Stimulated activated effector memory CD8-positive, alpha-beta T cell treated with anti-CD3 and anti-CD28 coated beads, Interleukin-12 subunit alpha, Interleukin-12 subunit beta, amount 100 ng/mL, for 72 hours (primary cell): ENCODE results near the gene LSM6.

Experiments used
- ATAC-seq: fragments of 150-1000 bp; cut with Tn5 transposase; 2 replicates; pipeline ENCODE4 v1.10.0; 2021
- DNase-seq, 2 donors: peaks; one replicate each; pipeline ENCODE4 v3.0.0; 2021 to 2022; ENCODE audit warnings: low spot score in 2 of 2
- H3K27ac Mint-ChIP-seq: one replicate; pipeline ENCODE4 v1.8.0; 2022; ENCODE audit warnings: mild to moderate bottlenecking, mixed read lengths
- H3K36me3 Mint-ChIP-seq: one replicate; pipeline ENCODE4 v1.8.0; 2022; ENCODE audit warnings: mild to moderate bottlenecking, mixed read lengths
- H3K4me1 Mint-ChIP-seq: one replicate; pipeline ENCODE4 v1.8.0; 2022; ENCODE audit warnings: mixed read lengths
- H3K4me3 Mint-ChIP-seq: one replicate; pipeline ENCODE4 v1.8.0; 2022; ENCODE audit warnings: mild to moderate bottlenecking, mixed read lengths
- H3K9me3 Mint-ChIP-seq: one replicate; pipeline ENCODE4 v1.8.0; 2022; ENCODE audit warnings: mixed read lengths

The LSM6 gene

DNA sequence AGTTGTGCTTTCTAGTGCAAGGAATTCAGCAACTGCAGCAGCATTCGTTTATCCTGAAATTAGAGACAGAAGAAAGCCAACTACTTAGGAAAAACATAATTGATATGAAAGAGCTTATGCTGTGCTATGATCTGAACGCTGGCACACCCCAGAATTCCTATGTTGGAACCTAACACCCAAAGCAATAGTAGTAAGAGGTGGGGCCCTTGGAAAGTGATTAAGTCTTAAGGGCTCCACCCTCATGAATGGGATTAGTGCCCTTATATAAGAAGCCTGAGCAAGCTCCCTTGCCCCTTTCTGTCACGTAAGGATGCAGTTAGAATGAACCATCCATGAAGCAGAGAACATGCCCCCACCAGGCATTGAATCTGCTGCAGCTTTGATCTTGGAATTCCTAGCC, 5.4 kb upstream of the LSM6 start:
- Mint-ChIP-seq H3K4me1 (peaks cover 7% of the 10 kb centered on the region), H3K4me3 (no peak overlapping the region), H3K36me3 (no peaks in the 10 kb centered on the region), H3K27ac (no peak overlapping the region), H3K9me3 (no peaks in the 10 kb centered on the region)
- ATAC-seq (no peak), DNase-seq (no peak)

DNA sequence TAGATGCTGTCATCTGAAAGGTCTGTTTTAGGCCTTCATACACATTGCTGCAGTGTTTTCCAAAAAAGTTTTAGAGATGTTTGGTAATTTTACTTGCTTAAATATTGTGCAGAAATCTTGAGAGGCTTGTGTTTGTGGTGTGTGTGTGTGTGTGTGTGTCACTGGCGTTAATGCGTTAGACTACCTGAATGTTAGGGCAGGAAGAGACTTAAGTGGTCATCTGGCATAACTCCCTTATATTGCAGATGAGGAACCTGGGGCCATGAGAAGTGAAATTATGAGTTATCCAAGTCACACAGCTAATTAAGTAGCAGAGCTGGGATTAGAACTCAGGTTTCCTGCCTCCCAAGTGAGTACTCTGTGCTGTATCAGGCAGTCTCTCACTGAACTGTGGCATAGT, 1.4 kb downstream of the LSM6 start:
- Mint-ChIP-seq H3K4me3 (peak overlapping the region; percentile 78), H3K27ac (peak overlapping the region; percentile 96), H3K9me3 (no peaks in the 10 kb centered on the region), H3K4me1 (peaks cover 52% of the 10 kb centered on the region), H3K36me3 (peaks cover 44% of the 10 kb centered on the region)
- no peak for DNase-seq
- no peak for ATAC-seq

DNA sequence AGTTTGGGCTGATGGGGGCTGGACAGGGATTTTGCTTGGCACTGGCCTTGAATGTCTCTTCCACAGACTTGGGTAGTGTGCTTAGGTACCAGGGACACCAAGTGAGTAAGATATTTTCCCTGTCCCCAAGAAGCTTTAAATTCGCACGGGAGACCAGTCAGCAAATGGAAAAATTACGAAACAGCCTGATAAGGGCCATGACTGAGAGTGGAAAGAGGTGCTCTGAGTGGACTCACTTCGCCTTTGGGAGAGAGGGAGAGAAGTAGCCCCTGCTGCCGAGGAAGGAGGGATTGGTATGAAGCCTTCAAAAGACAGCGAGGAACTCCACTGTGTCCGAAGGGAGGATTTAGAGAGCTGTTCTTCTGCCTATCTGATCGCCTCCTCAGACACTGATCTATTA, 2.6 kb downstream of the LSM6 start:
- ATAC-seq (no peak), DNase-seq (no peak)
- peaks cover 54% of the 10 kb centered on the region for H3K4me1 Mint-ChIP-seq
- no peaks in the 10 kb centered on the region for H3K9me3 Mint-ChIP-seq
- H3K27ac Mint-ChIP-seq = peak overlapping the region; percentile 61
- peak overlapping the region; percentile 9 for H3K4me3 Mint-ChIP-seq
- H3K36me3 Mint-ChIP-seq = peaks cover 53% of the 10 kb centered on the region

DNA sequence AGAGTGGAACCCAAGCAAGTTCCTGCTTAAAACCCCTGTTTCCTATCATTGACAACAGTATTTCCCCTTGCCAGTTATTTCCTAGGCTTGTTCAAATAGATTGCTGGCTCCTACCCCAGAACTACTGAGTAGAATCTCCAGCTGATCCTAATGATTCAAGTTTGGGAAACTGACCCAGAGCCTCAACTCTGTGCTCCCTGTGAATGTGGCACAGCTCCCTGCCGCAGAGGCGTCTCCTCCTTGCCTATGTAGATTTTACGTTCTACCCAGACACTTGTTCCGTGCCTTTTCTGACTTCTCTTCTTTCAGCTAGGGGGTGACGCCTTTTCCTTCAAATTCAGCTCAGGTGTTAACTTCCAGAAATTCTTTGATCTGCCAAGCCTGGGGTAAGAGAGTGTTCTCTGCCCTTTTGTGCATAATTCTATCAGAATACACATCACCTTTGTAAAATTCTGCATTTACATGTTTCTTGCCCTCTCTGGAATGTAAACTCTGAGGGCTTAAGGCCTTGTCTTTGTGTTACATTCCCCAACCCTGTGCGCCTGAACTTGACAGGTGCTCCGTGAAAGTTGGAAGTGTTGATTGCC, 4.4 kb downstream of the LSM6 start:
- Mint-ChIP-seq H3K9me3 (no peaks in the 10 kb centered on the region), H3K27ac (no peak overlapping the region), H3K4me3 (no peak overlapping the region), H3K36me3 (peaks cover 71% of the 10 kb centered on the region), H3K4me1 (peaks cover 54% of the 10 kb centered on the region)
- DNase-seq = no peak
- no peak for ATAC-seq

DNA sequence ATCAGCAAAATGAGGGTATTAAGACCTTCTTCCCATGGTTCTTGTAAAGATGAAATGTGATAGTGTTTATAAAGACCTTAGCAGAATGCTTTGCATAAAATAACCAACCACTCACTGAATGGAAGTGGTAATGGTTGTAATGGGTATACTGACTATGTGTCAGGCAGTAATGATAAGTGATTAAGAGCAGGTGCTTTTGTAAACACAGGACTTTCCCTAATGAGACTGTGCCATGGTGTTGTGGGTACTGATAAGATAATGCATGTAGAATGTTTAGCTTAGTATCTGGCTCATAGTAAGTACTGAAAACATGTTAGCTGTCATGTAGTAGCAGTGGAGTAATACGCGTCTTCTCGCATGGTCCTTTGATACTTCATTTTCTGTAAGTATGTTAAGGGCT, 6.9 kb downstream of the LSM6 start:
- DNase-seq (no peak), ATAC-seq (peak; percentile 85)
- H3K36me3 Mint-ChIP-seq = peaks cover 85% of the 10 kb centered on the region
- no peak overlapping the region for H3K4me3 Mint-ChIP-seq
- H3K27ac Mint-ChIP-seq = peak overlapping the region; percentile 13
- no peaks in the 10 kb centered on the region for H3K9me3 Mint-ChIP-seq
- H3K4me1 Mint-ChIP-seq = peaks cover 45% of the 10 kb centered on the region

DNA sequence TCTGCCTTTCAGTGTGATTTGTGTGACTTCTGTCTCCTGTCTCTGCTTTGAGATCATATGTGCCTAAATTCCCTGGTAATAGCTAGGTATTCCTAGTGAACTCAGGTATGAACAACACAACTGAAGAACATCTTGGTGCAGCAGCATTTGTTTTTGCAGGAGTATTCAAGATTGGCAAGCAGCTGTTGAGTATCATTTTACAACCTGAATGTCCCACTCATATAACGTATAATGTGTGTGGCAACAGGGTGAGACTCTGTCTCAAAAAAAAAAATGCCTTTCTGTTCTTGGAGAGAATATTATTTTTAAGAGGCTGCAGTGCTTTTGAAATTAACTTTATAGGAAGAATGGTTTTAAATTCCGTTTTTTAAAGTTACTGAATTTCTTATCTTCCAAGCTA, 7.7 kb downstream of the LSM6 start:
- ATAC-seq (no peak), DNase-seq (no peak)
- Mint-ChIP-seq H3K4me1 (peaks cover 39% of the 10 kb centered on the region), H3K27ac (peak overlapping the region; percentile 13), H3K36me3 (peaks cover 87% of the 10 kb centered on the region), H3K4me3 (no peak overlapping the region), H3K9me3 (no peaks in the 10 kb centered on the region)

DNA sequence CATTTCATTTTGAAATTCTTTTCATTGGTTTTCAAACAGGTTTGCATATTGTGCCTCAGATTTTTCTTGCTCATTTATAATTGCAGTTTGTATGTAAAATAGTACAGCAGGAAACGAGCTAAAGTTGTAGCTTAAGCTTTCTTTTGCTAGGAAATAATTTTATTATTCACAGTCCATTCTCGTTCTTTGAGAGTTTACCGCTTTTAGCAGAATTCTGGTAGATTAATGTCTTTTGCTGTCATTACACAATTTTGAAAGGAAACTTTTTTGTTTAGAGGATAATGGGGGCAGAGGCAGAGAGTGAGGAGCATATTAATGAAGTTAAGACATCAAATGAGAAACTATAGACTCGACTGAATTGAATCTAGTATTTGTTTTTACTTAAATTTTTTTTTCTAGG, 10.5 kb downstream of the LSM6 start:
- no peaks in the 10 kb centered on the region for H3K9me3 Mint-ChIP-seq
- ATAC-seq (no peak), DNase-seq (no peak)
- H3K36me3 Mint-ChIP-seq = peaks cover 97% of the 10 kb centered on the region
- H3K27ac Mint-ChIP-seq = peak overlapping the region; percentile 48
- no peak overlapping the region for H3K4me3 Mint-ChIP-seq
- peaks cover 12% of the 10 kb centered on the region for H3K4me1 Mint-ChIP-seq

DNA sequence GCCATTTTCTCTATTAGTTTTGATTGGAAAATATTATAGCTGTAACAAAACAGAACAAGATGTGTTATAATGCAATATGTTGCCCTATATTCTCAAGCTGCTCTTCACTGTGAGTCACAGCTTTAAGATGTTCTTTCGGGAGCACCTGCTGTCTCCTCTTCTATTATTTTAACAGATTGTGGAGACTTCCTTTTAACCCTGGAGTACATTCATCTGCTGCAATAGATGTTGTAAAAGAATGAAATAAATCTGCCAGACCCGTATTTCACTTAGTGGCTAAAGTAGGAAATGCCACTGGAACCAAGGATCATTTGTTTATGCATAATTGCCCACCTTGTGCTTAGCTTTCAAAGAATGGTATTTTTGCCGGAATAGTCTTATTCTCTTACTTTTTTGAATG, 11.1 kb downstream of the LSM6 start:
- H3K27ac Mint-ChIP-seq = peak overlapping the region; percentile 45

DNA sequence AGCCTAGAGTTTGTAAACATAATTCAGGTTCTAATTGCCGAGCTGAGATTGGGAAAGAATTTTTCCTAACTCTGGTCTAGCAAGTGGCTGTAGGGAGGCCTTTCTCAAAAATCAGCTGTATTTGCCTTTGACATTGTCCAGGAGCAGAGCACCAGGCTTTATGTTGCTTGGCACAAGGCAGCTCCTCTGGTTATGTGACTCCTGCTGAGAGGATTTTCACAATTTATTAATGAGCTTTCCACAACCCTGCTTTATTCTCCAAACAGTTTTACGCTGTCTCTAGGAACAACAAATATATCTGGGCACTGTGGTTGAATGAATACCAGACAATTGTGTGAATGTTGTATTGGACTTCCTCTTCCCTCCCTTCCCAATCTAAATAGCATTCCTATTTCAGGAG, 14.9 kb downstream of the LSM6 start:
- no peak for ATAC-seq
- H3K27ac Mint-ChIP-seq = no peak overlapping the region
- no peak overlapping the region for H3K4me3 Mint-ChIP-seq
- H3K36me3 Mint-ChIP-seq = peaks cover 71% of the 10 kb centered on the region
- no peaks in the 10 kb centered on the region for H3K9me3 Mint-ChIP-seq
- H3K4me1 Mint-ChIP-seq = peaks cover 10% of the 10 kb centered on the region
- no peak for DNase-seq

More for the DNA sequence above, 11.1 kb downstream of the LSM6 start:
- Mint-ChIP-seq H3K4me3 (no peak overlapping the region), H3K36me3 (peaks cover 97% of the 10 kb centered on the region), H3K9me3 (no peaks in the 10 kb centered on the region), H3K4me1 (peaks cover 7% of the 10 kb centered on the region)
- ATAC-seq (no peak), DNase-seq (no peak)

DNA sequence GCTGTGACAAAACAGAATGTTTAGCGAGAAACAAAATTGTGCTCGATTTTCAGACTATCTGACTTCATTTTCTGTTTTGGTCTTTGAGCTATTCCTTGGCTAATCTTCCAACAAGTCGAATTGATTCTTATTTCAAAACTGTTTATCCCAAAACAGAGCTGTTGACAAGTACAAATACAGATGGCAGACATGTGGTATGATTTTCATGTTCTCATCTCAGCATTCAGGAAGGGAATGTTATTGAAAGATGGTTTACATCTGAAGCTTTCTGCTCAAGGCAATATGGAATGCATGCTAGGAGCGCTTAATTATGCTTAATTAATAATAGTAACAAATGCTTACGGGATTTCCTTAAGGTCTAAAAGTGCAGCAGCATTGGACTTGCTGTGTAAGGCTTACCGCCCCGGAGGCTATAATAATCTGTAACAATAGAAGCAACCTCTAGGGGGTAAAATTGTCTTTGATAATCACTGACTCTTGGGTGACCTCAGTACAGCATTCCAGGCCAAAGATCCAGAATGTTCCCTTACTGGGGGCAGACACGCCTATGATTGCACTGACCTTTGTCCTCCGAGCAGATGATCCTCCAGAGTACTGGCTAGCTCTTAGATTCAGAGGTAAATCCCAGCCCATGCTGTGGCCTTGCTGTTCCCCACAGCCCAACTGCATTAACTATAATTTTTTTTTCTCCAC, 16.4 kb downstream of the LSM6 start:
- H3K4me1 Mint-ChIP-seq = peaks cover 19% of the 10 kb centered on the region
- ATAC-seq (no peak), DNase-seq (no peak)
- peaks cover 57% of the 10 kb centered on the region for H3K36me3 Mint-ChIP-seq
- H3K4me3 Mint-ChIP-seq = no peak overlapping the region
- H3K27ac Mint-ChIP-seq = no peak overlapping the region
- H3K9me3 Mint-ChIP-seq = no peaks in the 10 kb centered on the region

DNA sequence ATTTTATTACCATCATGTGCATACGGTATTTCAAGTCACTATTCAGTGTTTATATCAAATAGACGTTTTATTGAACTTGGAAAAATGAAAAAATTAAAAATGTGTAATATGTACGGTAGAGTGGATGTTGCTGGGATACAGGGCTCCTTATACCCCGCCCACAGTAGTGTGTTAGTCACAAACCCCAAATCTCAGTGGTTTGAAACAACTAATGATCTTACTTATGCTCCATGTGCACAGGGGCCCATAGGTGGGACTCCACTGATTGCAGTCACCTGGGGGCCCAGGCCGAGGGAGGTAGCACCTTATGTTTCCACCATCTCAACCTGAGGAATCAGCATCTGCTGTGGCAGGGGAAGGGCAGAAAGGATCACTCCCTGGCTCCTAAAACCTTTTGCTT, 18.1 kb downstream of the LSM6 start:
- DNase-seq (no peak), ATAC-seq (peak; percentile 64)
- Mint-ChIP-seq H3K9me3 (no peaks in the 10 kb centered on the region), H3K27ac (no peak overlapping the region), H3K4me3 (no peak overlapping the region), H3K4me1 (peaks cover 19% of the 10 kb centered on the region), H3K36me3 (peaks cover 39% of the 10 kb centered on the region)

DNA sequence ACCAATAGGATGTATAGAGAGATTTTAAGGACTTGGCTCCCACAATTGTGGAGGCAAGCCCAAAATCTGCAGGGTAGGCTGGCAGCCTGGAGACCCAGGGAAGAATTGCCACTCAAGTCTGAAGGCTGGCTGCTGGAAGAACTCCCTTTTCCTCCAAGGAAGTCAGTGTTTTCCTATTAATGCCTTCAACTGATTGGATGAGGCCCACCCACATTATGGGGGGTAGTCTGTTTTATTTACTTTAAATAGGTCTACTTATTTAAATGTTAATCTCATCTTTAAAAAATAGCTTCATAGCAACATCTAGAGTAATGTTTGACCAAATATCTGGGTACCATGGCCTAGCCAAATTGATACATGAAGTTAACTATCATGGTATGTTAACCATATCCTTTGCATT, 18.7 kb downstream of the LSM6 start:
- Mint-ChIP-seq H3K27ac (no peak overlapping the region), H3K4me1 (peaks cover 19% of the 10 kb centered on the region), H3K9me3 (no peaks in the 10 kb centered on the region), H3K36me3 (peaks cover 34% of the 10 kb centered on the region), H3K4me3 (no peak overlapping the region)
- DNase-seq (no peak), ATAC-seq (no peak)

DNA sequence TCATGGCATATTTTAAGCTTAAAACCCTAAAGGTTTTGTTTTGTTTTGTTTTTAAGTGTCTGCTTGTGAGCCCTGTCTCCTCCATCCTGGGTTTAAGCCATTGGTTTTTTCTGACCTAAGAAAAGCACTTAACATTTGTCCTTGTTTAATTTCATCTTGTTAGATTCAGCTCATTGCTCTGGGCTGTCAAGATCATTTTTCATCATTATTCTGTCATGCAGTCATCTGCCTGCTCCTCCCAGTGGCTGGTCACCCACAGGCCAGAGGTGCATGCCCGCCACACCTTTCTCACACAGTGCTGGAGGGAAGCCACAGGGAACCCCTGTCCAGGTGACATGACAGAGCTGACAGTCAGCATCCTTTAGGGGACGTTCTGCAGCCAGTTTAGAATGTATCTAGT, 27.1 kb downstream of the LSM6 start:
- Mint-ChIP-seq H3K4me1 (no peaks in the 10 kb centered on the region), H3K4me3 (no peak overlapping the region), H3K36me3 (no peaks in the 10 kb centered on the region), H3K9me3 (peaks cover 5% of the 10 kb centered on the region), H3K27ac (no peak overlapping the region)
- DNase-seq = no peak
- ATAC-seq = no peak

DNA sequence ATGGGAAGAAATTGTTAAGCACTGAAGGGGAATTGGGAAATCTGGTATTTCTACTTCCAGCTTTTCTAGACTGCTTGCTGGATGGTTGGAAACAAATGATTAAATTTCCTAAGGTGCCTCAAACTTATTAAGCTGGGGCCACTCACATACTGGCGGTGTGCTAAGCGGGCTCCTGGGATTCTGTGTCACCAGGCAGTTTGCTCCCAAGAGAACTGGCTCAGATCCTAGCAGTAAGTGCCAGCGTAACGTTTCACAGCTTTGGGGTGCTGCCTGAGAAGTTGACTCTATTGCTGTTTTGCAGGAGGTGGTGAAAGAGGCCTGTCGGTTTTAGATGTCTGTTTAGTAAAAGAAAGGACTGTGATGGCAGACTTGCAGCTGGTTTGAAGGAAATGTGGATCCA, 31.9 kb downstream of the LSM6 start:
- no peaks in the 10 kb centered on the region for H3K4me1 Mint-ChIP-seq
- no peak overlapping the region for H3K27ac Mint-ChIP-seq
- H3K4me3 Mint-ChIP-seq = no peak overlapping the region
- ATAC-seq (no peak), DNase-seq (no peak)
- H3K9me3 Mint-ChIP-seq = peaks cover 5% of the 10 kb centered on the region
- no peaks in the 10 kb centered on the region for H3K36me3 Mint-ChIP-seq

DNA sequence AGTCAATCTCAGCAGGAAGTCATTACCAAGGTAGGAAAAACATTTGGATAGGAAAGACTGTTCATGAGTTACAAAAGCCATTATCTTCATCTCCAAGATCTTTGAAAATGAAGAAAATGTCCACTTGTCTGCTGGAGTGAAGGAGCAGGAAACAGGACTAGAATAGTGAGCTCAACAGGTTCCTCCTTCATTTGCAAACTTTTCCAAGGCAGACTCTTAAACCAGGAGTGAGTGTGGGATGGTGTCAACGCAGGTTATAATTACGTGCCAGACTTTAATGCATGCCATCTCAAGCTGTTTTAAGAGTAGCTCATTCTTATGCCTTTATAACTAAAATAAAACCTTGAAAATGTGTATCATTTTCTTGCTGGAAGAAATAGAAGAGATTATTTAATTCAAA, 35.4 kb downstream of the LSM6 start:
- Mint-ChIP-seq H3K4me1 (no peaks in the 10 kb centered on the region), H3K27ac (no peak overlapping the region), H3K4me3 (no peak overlapping the region), H3K9me3 (no peaks in the 10 kb centered on the region), H3K36me3 (no peaks in the 10 kb centered on the region)
- ATAC-seq = no peak
- DNase-seq = no peak

DNA sequence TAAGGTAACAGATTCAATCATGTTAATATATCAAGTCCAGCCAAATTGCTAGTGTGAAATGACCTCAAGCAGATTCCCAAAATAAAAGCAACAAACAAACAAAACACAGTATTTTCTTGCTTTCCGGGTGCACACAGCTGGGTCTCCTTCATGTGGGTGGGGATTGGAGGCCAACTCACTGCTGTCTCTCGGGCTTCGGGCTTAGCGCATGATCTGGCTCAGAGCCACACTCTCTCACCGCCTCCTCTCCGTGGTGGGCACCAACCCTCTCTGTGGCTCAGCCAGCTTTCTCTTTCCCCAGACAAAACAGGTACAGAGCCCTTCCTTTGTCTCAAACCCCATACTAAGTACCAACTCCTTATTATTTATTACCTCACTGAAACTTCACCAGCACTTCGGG, 35.9 kb downstream of the LSM6 start:
- Mint-ChIP-seq H3K27ac (no peak overlapping the region), H3K4me3 (no peak overlapping the region), H3K9me3 (no peaks in the 10 kb centered on the region), H3K36me3 (no peaks in the 10 kb centered on the region), H3K4me1 (no peaks in the 10 kb centered on the region)
- DNase-seq = no peak
- ATAC-seq = no peak
